K562 (cell line): ENCODE measurements around the gene KRTAP12-2. TPM values are rescaled to one million over a fixed set of nuclear protein-coding genes. Genes with fewer than 3 reads are reported as not detected.

Experiments
- ATAC-seq: fragments of 200-7000 bp; cut with Tn5 transposase; 3 replicates; pipeline ENCODE4 v1.9.1; 2020; ENCODE audit warnings: moderate library complexity
- BruUV-seq: library from RNA; stranded (reverse); fragments of 400-500 nt; replicated peaks from 2 replicates; lab custom pipeline; 2021; lab: Mats Ljungman, UMichigan
- CTCF ChIA-PET: fragments of 300-600 bp; formaldehyde crosslinking; extraction: SDS; loops from one replicate; lab custom pipeline; 2021; ENCODE audit warnings: low intra/inter-chr PET ratio; lab: Yijun Ruan, JAX
- POLR2A ChIA-PET: fragments of 300-600, 350-650 bp; sonication (Branson Sonifier 250); formaldehyde crosslinking; extraction: SDS; loops from one replicate; lab custom pipeline; 2021; ENCODE audit warnings: antibody characterized with exemption, inconsistent platforms; lab: Yijun Ruan, JAX
- DNase-seq, 4 experiments: peaks; one replicate each; pipeline versions ENCODE4 v3.0.0 to v3.0.0-alpha.2; 2011 to 2018; ENCODE audit warnings: low spot score in 3 of 4, mixed read lengths in 3 of 4; ENCODE audit errors: extremely low read depth in 1 of 4
- FAIRE-seq: peaks from 2 replicates; lab custom pipeline; 2011; peaks lifted over from hg19 to GRCh38; lab: Jason Lieb, UNC
- H2AFZ ChIP-seq: 2 replicates; pipeline ENCODE4 v1.6.0; 2011; ENCODE audit warnings: low read depth, low read length, control low read depth, inconsistent platforms
- H3K27ac ChIP-seq: fragments of 200-600 bp; 3 replicates; pipeline ENCODE4 v1.8.0; 2011; ENCODE audit warnings: low read depth, mild to moderate bottlenecking, control low read depth, inconsistent platforms, low read length, moderate library complexity, mixed read lengths; ENCODE audit errors: extremely low read depth
- H3K27me3 ChIP-seq, 2 experiments: fragments of 300-600 bp in 1 of 2; 2 replicates in 1 of 2; 3 replicates in 1 of 2; pipeline versions ENCODE4 v1.6.0 to v1.8.0; 2011; ENCODE audit warnings: inconsistent platforms in 2 of 2, low read length in 2 of 2, mild to moderate bottlenecking in 1 of 2, mixed read lengths in 1 of 2, moderate library complexity in 1 of 2; ENCODE audit not compliant: control insufficient read depth in 2 of 2, insufficient read depth in 2 of 2
- H3K36me3 ChIP-seq: fragments of 300-600 bp; 3 replicates; pipeline ENCODE4 v1.8.0; 2011; ENCODE audit warnings: mild to moderate bottlenecking, low read length, inconsistent platforms; ENCODE audit not compliant: control insufficient read depth, insufficient read depth
- H3K4me1 ChIP-seq, 2 experiments: fragments of 200-600 bp in 1 of 2; replicated peaks in 1 of 2; 2 replicates in 1 of 2; 3 replicates in 1 of 2; pipeline versions ENCODE4 v1.5.1 to v1.8.0; 2011; ENCODE audit warnings: inconsistent platforms in 2 of 2, low read length in 2 of 2, mild to moderate bottlenecking in 1 of 2, mixed read lengths in 1 of 2, moderate library complexity in 1 of 2; ENCODE audit not compliant: control insufficient read depth in 2 of 2, insufficient read depth in 2 of 2
- H3K4me2 ChIP-seq: 2 replicates; pipeline ENCODE4 v1.6.1; 2011; ENCODE audit warnings: low read length, control low read depth, inconsistent platforms, mixed read lengths; ENCODE audit not compliant: insufficient read depth
- H3K4me3 ChIP-seq: fragments of 200-600 bp; sonication (generic), shearing (Covaris generic); 2 replicates; pipeline ENCODE4 v1.5.1; 2016; ENCODE audit warnings: control low read depth, inconsistent platforms
- H3K79me2 ChIP-seq: fragments of 200-600 bp; 3 replicates; pipeline ENCODE4 v1.8.0; 2011; ENCODE audit warnings: low read length, inconsistent platforms; ENCODE audit not compliant: control insufficient read depth, insufficient read depth
- H3K9ac ChIP-seq, 2 experiments: 2 replicates each; pipeline versions ENCODE4 v1.6.0 to v1.6.1; 2011; ENCODE audit warnings: low read depth in 2 of 2, low read length in 2 of 2, control low read depth in 1 of 2, inconsistent platforms in 1 of 2, mild to moderate bottlenecking in 1 of 2, mixed read lengths in 1 of 2; ENCODE audit not compliant: insufficient read depth in 1 of 2
- H3K9me1 ChIP-seq: one replicate; pipeline ENCODE4 v1.6.0; 2011; ENCODE audit warnings: inconsistent platforms, mild to moderate bottlenecking, low read length, moderate library complexity; ENCODE audit not compliant: control insufficient read depth, insufficient read depth
- H3K9me3 ChIP-seq: replicated peaks from 2 replicates; pipeline ENCODE4 v1.5.1; 2011; ENCODE audit warnings: low read depth, low read length, inconsistent platforms; ENCODE audit not compliant: control insufficient read depth, insufficient read depth
- H4K20me1 ChIP-seq: replicated peaks from 2 replicates; pipeline ENCODE4 v1.6.1; 2011; ENCODE audit warnings: low read length, inconsistent platforms, mixed read lengths; ENCODE audit not compliant: control insufficient read depth, insufficient read depth
- BRF2 ChIP-seq: IDR thresholded peaks from 3 replicates; pipeline ENCODE4 v1.6.1; 2011; ENCODE audit warnings: borderline replicate concordance, mild to moderate bottlenecking; ENCODE audit not compliant: insufficient read length, insufficient read depth
- CEBPB ChIP-seq: fragments of 450-650 bp; IDR thresholded peaks from 2 replicates; pipeline ENCODE4 v1.6.1; 2016; ENCODE audit warnings: missing genetic modification characterization, missing compliant biosample characterization
- NR4A1 ChIP-seq, 2 experiments: fragments of 250-450 bp in 1 of 2; fragments of 450-650 bp in 1 of 2; sonication (Bioruptor Pico) in 1 of 2; IDR thresholded peaks; 2 replicates each; pipeline versions ENCODE4 v1.4.0 to v1.6.1; 2016 to 2020; ENCODE audit warnings: mild to moderate bottlenecking in 2 of 2, missing compliant biosample characterization in 1 of 2, missing genetic modification characterization in 1 of 2, moderate library complexity in 1 of 2
- RAD51 ChIP-seq: fragments of 450-650 bp; IDR thresholded peaks from 2 replicates; pipeline ENCODE4 v1.7.1; 2016; ENCODE audit warnings: low read depth, mild to moderate bottlenecking, borderline replicate concordance
- USF1 ChIP-seq: sonication (generic); formaldehyde crosslinking; IDR thresholded peaks from 2 replicates; pipeline ENCODE4 v1.9.0; 2022; ENCODE audit warnings: mild to moderate bottlenecking, missing genetic modification reagents
- USF2 ChIP-seq: sonication (generic); formaldehyde crosslinking; IDR thresholded peaks from 2 replicates; pipeline ENCODE4 v1.5.0; 2020; ENCODE audit warnings: missing genetic modification reagents
- WGBS: fragments of 100-300 bp; shearing (Covaris generic); methylation state at CpG from one replicate; pipeline ENCODE4 v1.1.6; 2016; ENCODE audit warnings: low coverage, mixed read lengths; ENCODE audit not compliant: insufficient coverage; ENCODE audit errors: missing lambda C conversion rate; 5-methylcytosine and 5-hydroxymethylcytosine counted together
- in situ Hi-C: fragments of 300-500 bp; cut with MboI; formaldehyde crosslinking; loops from 4 replicates; pipeline ENCODE4 v1.15.0; 2018; ENCODE audit warnings: inconsistent platforms, mixed read lengths
- intact Hi-C: fragments of 100-400 bp; cut with micrococcal nuclease; formaldehyde crosslinking; loops from 2 replicates; pipeline ENCODE4 v1.14.2; 2022
- polyA plus RNA-seq, 8 experiments: library from polyadenylated mRNA; depleted of rRNA in 4 of 8; stranded (reverse) in 5 of 8; unstranded in 3 of 8; fragments of >200 nt; fragmentation: Nextera tagmentation in 2 of 8; fragmentation: Illumina TruSeq in 1 of 8; extraction: Ambion mirVana in 2 of 8; extraction: Trizol in 1 of 8; gene quantifications; 2 replicates each; pipeline versions ENCODE4 v1.2.1 to v1.2.3, GENCODE V29; 2011 to 2014; ENCODE audit warnings: inconsistent platforms in 1 of 8, missing spikeins in 1 of 8
- total RNA-seq, 7 experiments: library from RNA; depleted of rRNA in 6 of 7; stranded (reverse); fragments of >200 nt in 6 of 7; fragmentation: Illumina TruSeq in 2 of 7; extraction: Trizol in 2 of 7; gene quantifications; 2 replicates each; pipeline versions ENCODE4 v1.2.1 to v1.2.3, GENCODE V29; 2011 to 2021; ENCODE audit warnings: low replicate concordance in 1 of 7

Gene KRTAP12-2
- total and polyA plus RNA-seq, 9 of the 15 experiments (the other 6 are each of a cell fraction or from before 2014, with no cell fraction given), result not detected

- CTCF ChIA-PET, result no interaction called here
- Histone ChIP-seq H3K9me1 (no peaks in the 10 kb centered on the region), H3K9ac (no peak overlapping the region), H3K4me2 (no peak overlapping the region), H3K27me3 (peaks cover 13 to 74% of the 10 kb centered on the region in 2 experiments; a peak in 4 of 5 replicates), H3K4me1 (peaks cover 0 to 6% of the 10 kb centered on the region in 2 experiments; a peak in 2 of 5 replicates), H3K9me3 (no peaks in the 10 kb centered on the region), H2AFZ (no peak overlapping the region), H3K4me3 (no peak overlapping the region), H3K36me3 (no peaks in the 10 kb centered on the region), H3K27ac (no peak overlapping the region), H3K79me2 (no peaks in the 10 kb centered on the region), H4K20me1 (no peaks in the 10 kb centered on the region)
- FAIRE-seq (no peak), DNase-seq (no peak), ATAC-seq (no peak)
- in situ Hi-C loops (no loop called here), intact Hi-C loops (no loop called here)
- TF ChIP-seq RAD51, result peak; percentile 61; the same call in 1 of the 2 replicates
- TF ChIP-seq USF1 (CRISPR knock-in tag), result peak; percentile 68
- peak; percentile 61 for TF ChIP-seq USF2
- 0 out of 2 replicates have a peak, but pooled peaks have one; percentile 16 for TF ChIP-seq CEBPB
- TF ChIP-seq BRF2, result no peak
- no peak for TF ChIP-seq NR4A1 (CRISPR knock-in tag; IDR thresholded peaks at IDR 0.05)
- TF ChIP-seq NR4A1 (tag; IDR thresholded peaks at IDR 0.05), result no peak
- POLR2A ChIA-PET, result interaction anchor here (0.6 to 1.2 kb wide), 4 partner anchors 13 to 1131 kb away, joined by 3 to 4 read pairs (median 4); partner anchors contain the start of genes KRTAP10-10 and KRTAP12-1
- no TSS peak for BruUV-seq
- 1% methylated on average over 20 of the region's 20 CpGs for WGBS
These were observed 16.3 kb downstream of the KRTAP12-2 start for GRCh38 chr21:44650265-44650972.
